ENCODE results near the gene PARD3.

GRCh38 chr10:34637418-34637911 lies 177.6 kb downstream of the PARD3 start:
- TF ChIP-seq LEF1 (IDR thresholded peaks at IDR 0.05; ENCODE audit: borderline replicate concordance) (no peak), FOXM1 (IDR thresholded peaks at IDR 0.05; ENCODE audit: borderline replicate concordance) (no peak), SP1 (IDR thresholded peaks at IDR 0.05) (no peak), ZNF384 (IDR thresholded peaks at IDR 0.05) (no peak), HDGF (IDR thresholded peaks at IDR 0.05; ENCODE audit: borderline replicate concordance) (no peak), PKNOX1 (IDR thresholded peaks at IDR 0.05) (no peak), SUZ12 (IDR thresholded peaks at IDR 0.05) (no peak), ELF4 (IDR thresholded peaks at IDR 0.05) (no peak), TARDBP (IDR thresholded peaks at IDR 0.05) (no peak), NFRKB (IDR thresholded peaks at IDR 0.05) (no peak)
